Suprapubic skin (tissue), 4 donors: Measurements from ENCODE around the gene AP1G2. TPM values are rescaled to one million over a fixed set of nuclear protein-coding genes. Genes with fewer than 3 reads are reported as not detected.
"Not testable (repeated sequence)": the region's sequence is repeated elsewhere in the genome, so short reads cannot be mapped to it uniquely, and the experiment has no call there.

ENCODE experiments used
- DNase-seq, 2 donors: peaks; one replicate each; pipeline ENCODE4 v3.0.0-alpha.2; 2019; ENCODE audit warnings: low spot score in 2 of 2
- H3K27ac ChIP-seq: fragments of 200-600 bp; sonication (generic); one replicate; pipeline ENCODE4 v1.5.1; 2019
- H3K27me3 ChIP-seq: fragments of 200-600 bp; sonication (generic); one replicate; pipeline ENCODE4 v1.5.1; 2019
- H3K36me3 ChIP-seq: fragments of 200-600 bp; sonication (generic); one replicate; pipeline ENCODE4 v1.5.1; 2019
- H3K4me1 ChIP-seq: fragments of 200-600 bp; sonication (generic); one replicate; pipeline ENCODE4 v1.5.1; 2019
- H3K4me3 ChIP-seq: fragments of 200-600 bp; sonication (generic); one replicate; pipeline ENCODE4 v1.5.1; 2019; ENCODE audit warnings: mild to moderate bottlenecking
- H3K9me3 ChIP-seq: fragments of 200-600 bp; sonication (generic); one replicate; pipeline ENCODE4 v1.5.1; 2019
- EP300 ChIP-seq: sonication (generic); formaldehyde crosslinking; IDR thresholded peaks from one replicate; pipeline ENCODE4 v1.6.1; 2017; ENCODE audit warnings: antibody characterized with exemption
- POLR2A ChIP-seq, 2 donors: fragments of 450-650 bp; IDR thresholded peaks; one replicate each; pipeline ENCODE4 v1.6.1; 2017; ENCODE audit warnings: antibody characterized with exemption in 2 of 2, mild to moderate bottlenecking in 2 of 2, moderate library complexity in 2 of 2
- POLR2AphosphoS5 ChIP-seq, 3 donors: sonication (generic); formaldehyde crosslinking; IDR thresholded peaks; one replicate each; pipeline ENCODE4 v1.6.1; 2017; ENCODE audit warnings: antibody characterized with exemption in 3 of 3
- WGBS: methylation state at CpG from one replicate; pipeline ENCODE4 v1.1.5; 2018; 5-methylcytosine and 5-hydroxymethylcytosine counted together
- total RNA-seq, 4 donors: library from RNA; depleted of rRNA; stranded (reverse); fragments of >200 nt; gene quantifications; one replicate each; pipeline ENCODE4 v1.1.0, GENCODE V29; 2016
- TF ChIP-seq, protein P1 (sequence below), 2 donors: fragments of 200-600 bp in 1 of 2; fragments of 450-650 bp in 1 of 2; sonication (generic) in 1 of 2; IDR thresholded peaks; one replicate each; pipeline ENCODE4 v1.5.1; 2016 to 2019; ENCODE audit warnings: antibody characterized with exemption in 2 of 2, mild to moderate bottlenecking in 1 of 2, moderate library complexity in 1 of 2

The AP1G2 gene
- total RNA-seq, 4 donors from 2014 or later, result 117 to 415 (median 150) TPM

DNA sequence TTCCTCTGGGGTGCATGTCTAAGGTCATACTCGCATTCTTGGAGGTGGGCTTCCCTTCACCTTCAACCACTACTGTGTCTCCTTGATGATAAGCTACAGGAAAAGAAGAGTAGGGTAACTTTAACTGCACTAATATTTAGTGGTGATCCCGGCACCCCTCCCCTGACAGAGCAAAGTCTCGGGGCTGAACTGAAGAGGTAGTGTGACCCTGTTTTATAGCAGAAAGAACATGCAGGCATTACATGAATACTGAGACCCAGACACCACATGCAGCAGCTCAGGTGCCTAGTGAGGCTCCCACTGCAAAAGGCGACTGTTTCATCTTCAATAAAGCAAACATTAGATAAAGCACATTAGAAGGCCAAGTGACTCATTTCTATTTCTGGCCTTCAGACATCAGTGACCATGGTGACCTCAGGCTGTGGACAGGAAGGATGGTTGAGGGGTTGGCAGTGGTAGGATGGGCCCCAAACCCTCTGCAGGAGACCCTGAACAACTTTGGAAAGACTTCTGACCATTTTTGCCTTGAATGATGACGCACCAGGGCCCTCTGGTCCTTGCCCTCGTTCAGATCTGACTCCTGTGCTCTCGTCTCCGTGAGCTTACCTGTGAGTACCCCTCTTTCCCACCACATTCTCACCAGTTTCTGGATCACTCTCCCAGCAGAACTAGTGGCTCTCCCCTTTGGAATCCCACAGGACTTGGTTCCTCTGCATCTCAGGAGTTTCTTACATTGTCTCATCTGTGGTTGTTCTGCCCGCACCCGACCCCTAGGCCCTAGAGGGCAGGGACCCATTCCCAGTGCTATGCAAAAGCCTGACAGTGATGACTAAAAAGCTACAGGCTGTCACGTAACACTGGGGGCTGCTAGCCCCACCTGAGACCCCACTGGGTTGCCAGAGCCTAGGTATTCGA, 34.8 kb upstream of the AP1G2 start:
- no peak for TF ChIP-seq POLR2AphosphoS5 (IDR thresholded peaks at IDR 0.05)
- no peak for TF ChIP-seq POLR2A (IDR thresholded peaks at IDR 0.05)
- TF ChIP-seq, protein P1, sequence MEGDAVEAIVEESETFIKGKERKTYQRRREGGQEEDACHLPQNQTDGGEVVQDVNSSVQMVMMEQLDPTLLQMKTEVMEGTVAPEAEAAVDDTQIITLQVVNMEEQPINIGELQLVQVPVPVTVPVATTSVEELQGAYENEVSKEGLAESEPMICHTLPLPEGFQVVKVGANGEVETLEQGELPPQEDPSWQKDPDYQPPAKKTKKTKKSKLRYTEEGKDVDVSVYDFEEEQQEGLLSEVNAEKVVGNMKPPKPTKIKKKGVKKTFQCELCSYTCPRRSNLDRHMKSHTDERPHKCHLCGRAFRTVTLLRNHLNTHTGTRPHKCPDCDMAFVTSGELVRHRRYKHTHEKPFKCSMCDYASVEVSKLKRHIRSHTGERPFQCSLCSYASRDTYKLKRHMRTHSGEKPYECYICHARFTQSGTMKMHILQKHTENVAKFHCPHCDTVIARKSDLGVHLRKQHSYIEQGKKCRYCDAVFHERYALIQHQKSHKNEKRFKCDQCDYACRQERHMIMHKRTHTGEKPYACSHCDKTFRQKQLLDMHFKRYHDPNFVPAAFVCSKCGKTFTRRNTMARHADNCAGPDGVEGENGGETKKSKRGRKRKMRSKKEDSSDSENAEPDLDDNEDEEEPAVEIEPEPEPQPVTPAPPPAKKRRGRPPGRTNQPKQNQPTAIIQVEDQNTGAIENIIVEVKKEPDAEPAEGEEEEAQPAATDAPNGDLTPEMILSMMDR (IDR thresholded peaks at IDR 0.05), result no peak
- TF ChIP-seq EP300, result no peak
- Histone ChIP-seq H3K27ac (no peak overlapping the region), H3K4me3 (no peak overlapping the region), H3K36me3 (no peaks in the 10 kb centered on the region), H3K9me3 (no peaks in the 10 kb centered on the region), H3K4me1 (no peaks in the 10 kb centered on the region), H3K27me3 (no peaks in the 10 kb centered on the region)
- DNase-seq, result no peak
- WGBS, result 92% methylated on average over 11 of the region's 12 CpGs

DNA sequence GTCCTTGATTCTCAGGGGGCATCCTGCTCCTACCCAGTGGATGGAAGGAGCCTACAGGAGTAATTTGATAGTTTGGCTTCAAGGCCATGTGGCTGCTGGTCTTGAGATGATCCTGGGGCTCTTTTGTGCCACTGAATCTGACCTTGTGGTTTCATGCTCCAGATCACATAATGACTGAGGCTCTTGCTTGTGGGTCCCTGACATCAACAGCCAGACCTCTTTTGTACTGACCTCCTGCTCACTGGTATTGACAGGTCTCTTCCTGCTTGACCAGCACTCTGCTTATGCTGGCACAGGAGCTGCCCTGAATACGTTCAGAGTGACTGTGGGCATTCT, 34.2 kb upstream of the AP1G2 start:
- no peak overlapping the region for H3K27ac ChIP-seq

DNA sequence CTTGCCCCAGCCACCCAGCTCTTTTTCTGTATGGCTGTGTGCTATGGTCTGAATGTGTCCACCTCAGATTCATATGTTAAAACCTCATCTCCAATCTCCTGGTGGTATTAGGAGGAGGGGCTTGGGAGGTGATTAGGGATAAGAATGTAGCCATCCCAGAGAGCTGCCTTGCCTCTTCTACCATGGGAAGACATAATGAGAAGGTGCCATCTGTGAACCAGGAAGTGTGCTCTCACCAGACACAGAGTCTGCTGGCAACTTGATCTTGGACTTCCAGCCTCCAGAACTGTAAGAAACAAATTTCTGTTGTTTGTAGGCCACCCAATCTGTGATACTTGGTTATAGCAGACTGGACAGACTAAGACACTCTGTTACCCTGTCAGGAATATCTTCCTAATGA, 33.8 kb upstream of the AP1G2 start:
- no peak for DNase-seq
- Histone ChIP-seq H3K4me3 (no peak overlapping the region), H3K4me1 (no peaks in the 10 kb centered on the region), H3K27me3 (no peaks in the 10 kb centered on the region), H3K9me3 (no peaks in the 10 kb centered on the region), H3K27ac (no peak overlapping the region), H3K36me3 (no peaks in the 10 kb centered on the region)
- TF ChIP-seq POLR2AphosphoS5 (IDR thresholded peaks at IDR 0.05), result no peak

More for the DNA sequence above, 34.2 kb upstream of the AP1G2 start:
- no peak for DNase-seq
- TF ChIP-seq EP300, result no peak
- TF ChIP-seq, protein P1 (IDR thresholded peaks at IDR 0.05), result no peak
- TF ChIP-seq POLR2A (IDR thresholded peaks at IDR 0.05), result no peak
- Histone ChIP-seq H3K4me3 (no peak overlapping the region), H3K9me3 (no peaks in the 10 kb centered on the region), H3K27me3 (no peaks in the 10 kb centered on the region), H3K36me3 (no peaks in the 10 kb centered on the region), H3K4me1 (no peaks in the 10 kb centered on the region)
- 88% methylated on average over 1 of the region's 1 CpG for WGBS

DNA sequence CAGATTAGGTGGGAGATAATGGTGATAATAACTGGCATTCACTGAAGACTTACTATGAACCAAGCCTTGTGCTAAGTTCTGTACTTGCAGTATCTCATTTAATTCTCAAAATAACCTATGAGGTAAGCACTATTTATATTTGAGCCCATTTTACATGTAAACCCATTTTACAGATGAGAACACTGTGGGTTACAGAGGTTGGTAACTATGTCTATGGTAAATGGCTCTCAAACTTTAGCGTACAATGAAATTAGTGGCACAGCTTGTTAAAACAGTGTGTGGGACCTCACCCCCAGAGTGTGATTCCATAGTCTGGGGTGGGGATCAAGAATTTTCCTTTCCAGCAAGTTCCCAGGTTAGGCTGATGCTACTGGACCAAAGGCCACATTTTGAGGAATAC, 33.2 kb upstream of the AP1G2 start:
- 94% methylated on average over 1 of the region's 1 CpG for WGBS
- no peak overlapping the region for H3K27ac ChIP-seq
- no peaks in the 10 kb centered on the region for H3K4me1 ChIP-seq
- H3K9me3 ChIP-seq, result no peaks in the 10 kb centered on the region
- no peak overlapping the region for H3K4me3 ChIP-seq
- TF ChIP-seq, protein P1 (IDR thresholded peaks at IDR 0.05), result no peak
- TF ChIP-seq EP300, result no peak
- TF ChIP-seq POLR2A (IDR thresholded peaks at IDR 0.05), result no peak
- TF ChIP-seq POLR2AphosphoS5 (IDR thresholded peaks at IDR 0.05), result no peak
- DNase-seq, result no peak
- no peaks in the 10 kb centered on the region for H3K27me3 ChIP-seq
- no peaks in the 10 kb centered on the region for H3K36me3 ChIP-seq

DNA sequence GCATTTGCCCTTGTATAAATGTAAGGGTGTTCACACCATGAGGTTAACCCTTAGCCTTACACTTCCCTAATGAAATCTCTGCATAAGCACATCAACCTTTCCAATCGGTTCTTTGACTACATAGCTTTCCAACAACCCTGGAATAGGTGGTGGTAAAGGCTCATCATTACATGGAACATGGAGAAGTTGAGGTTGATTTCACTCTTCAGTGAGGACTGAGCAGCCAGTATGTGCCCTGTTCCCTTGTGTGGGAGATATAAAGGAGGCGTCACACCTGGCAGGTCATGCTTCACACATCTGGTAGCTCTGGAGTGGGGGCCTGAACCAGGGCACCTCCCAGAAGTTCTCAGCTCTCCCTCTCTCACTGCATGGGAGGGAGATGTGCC, 32.7 kb upstream of the AP1G2 start:
- Histone ChIP-seq H3K36me3 (no peaks in the 10 kb centered on the region), H3K4me3 (no peak overlapping the region), H3K27ac (no peak overlapping the region), H3K27me3 (no peaks in the 10 kb centered on the region), H3K4me1 (no peaks in the 10 kb centered on the region), H3K9me3 (no peaks in the 10 kb centered on the region)
- TF ChIP-seq POLR2A (IDR thresholded peaks at IDR 0.05) (no peak), EP300 (no peak), POLR2AphosphoS5 (IDR thresholded peaks at IDR 0.05) (no peak)
- TF ChIP-seq, protein P1 (IDR thresholded peaks at IDR 0.05), result no peak
- no peak for DNase-seq
- WGBS, result 73% methylated on average over 2 of the region's 2 CpGs

DNA sequence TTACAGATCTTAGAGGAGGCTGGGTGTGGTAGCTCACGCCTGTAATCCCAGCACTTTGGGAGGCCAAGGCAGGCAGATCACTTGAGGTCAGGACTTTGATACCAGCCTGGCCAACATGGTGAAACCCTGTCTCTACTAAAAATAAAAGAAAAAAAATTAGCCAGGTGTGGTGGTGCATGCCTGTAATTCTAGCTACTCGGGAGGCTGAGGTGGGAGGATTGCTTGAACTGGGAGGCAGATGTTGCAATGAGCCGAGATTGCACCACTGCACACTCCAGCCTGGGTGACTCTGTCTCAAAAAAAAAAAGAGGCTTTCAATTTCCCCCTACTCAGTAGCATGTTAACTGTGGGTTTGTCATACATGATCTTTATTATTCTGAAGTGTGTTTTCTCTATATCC, 26.6 kb upstream of the AP1G2 start:
- not testable (repeated sequence) for H3K27me3 ChIP-seq, H3K9me3 ChIP-seq, H3K27ac ChIP-seq, DNase-seq, H3K4me1 ChIP-seq, H3K36me3 ChIP-seq, H3K4me3 ChIP-seq
- 85% methylated on average over 3 of the region's 3 CpGs for WGBS
